Dedifferentiated amniotic fluid mesenchymal stem cell (primary cell): ENCODE data around the gene TGFBI.

ENCODE experiments used
- DNase-seq: peaks from one replicate; pipeline ENCODE4 v3.0.0-alpha.2; 2016; ENCODE audit errors: extremely low spot score

Gene TGFBI

GRCh38 chr5:136028782-136029742 lies at the start of gene TGFBI:
Gene TGFBI (plus strand): TSS chr5:136028988. CDS start chr5:136029056, 68 bp downstream.
- DNase-seq: no peak

- DNase-seq: no peak
These were observed 49.8 kb upstream of the TGFBI start for GRCh38 chr5:135978993-135979392.

- peak; percentile 52 for DNase-seq
These were observed 49.3 kb upstream of the TGFBI start for GRCh38 chr5:135979510-135979909.

- no peak for DNase-seq
These were observed 48.2 kb upstream of the TGFBI start for GRCh38 chr5:135980620-135981019.

- DNase-seq: no peak
These were observed 42.8 kb upstream of the TGFBI start for GRCh38 chr5:135985951-135986350.

GRCh38 chr5:135986401-135986800 lies 42.4 kb upstream of the TGFBI start:
- DNase-seq: no peak

GRCh38 chr5:135986891-135987401 lies 41.8 kb upstream of the TGFBI start:
- no peak for DNase-seq

- DNase-seq: no peak
These were observed 40.2 kb upstream of the TGFBI start for GRCh38 chr5:135988546-135988945.

GRCh38 chr5:135989686-135990085 lies 39.1 kb upstream of the TGFBI start:
- DNase-seq: no peak

GRCh38 chr5:135990528-135991255 lies 38.1 kb upstream of the TGFBI start:
- no peak for DNase-seq

GRCh38 chr5:135991429-135991828 lies 37.4 kb upstream of the TGFBI start:
- no peak for DNase-seq

- DNase-seq: no peak
These were observed 35.4 kb upstream of the TGFBI start for GRCh38 chr5:135993335-135993879.

- peak; percentile 45 for DNase-seq
These were observed 34.7 kb upstream of the TGFBI start for GRCh38 chr5:135993880-135994636.

- DNase-seq: no peak
These were observed 32.8 kb upstream of the TGFBI start for GRCh38 chr5:135995976-135996375.

GRCh38 chr5:135996611-135997010 lies 32.2 kb upstream of the TGFBI start:
- DNase-seq: no peak

- DNase-seq: no peak
These were observed 31.0 kb upstream of the TGFBI start for GRCh38 chr5:135997673-135998335.

GRCh38 chr5:135998889-135999288 lies 29.9 kb upstream of the TGFBI start:
- no peak for DNase-seq

- DNase-seq: no peak
These were observed 29.2 kb upstream of the TGFBI start for GRCh38 chr5:135999406-136000139.

GRCh38 chr5:136000147-136000546 lies 28.6 kb upstream of the TGFBI start:
- DNase-seq: no peak

- DNase-seq: no peak
These were observed 27.9 kb upstream of the TGFBI start for GRCh38 chr5:136000932-136001331.
